AG09309 (cell line): ENCODE measurements around the gene SFRP4.
A peak's percentile ranks its signal among the peaks of the same experiment; 100 is the strongest.
"Not testable (repeated sequence)": the region's sequence is repeated elsewhere in the genome, so short reads cannot be mapped to it uniquely, and the experiment has no call there.

Experiments
- DNase-seq: peaks from one replicate; pipeline ENCODE4 v3.0.0-alpha.2; 2010; ENCODE audit warnings: low read depth
- H3K4me3 ChIP-seq: 2 replicates; pipeline ENCODE4 v1.5.1; 2011; ENCODE audit warnings: mild to moderate bottlenecking, low read depth, low read length, moderate library complexity; ENCODE audit not compliant: control insufficient read depth
- CTCF ChIP-seq: IDR thresholded peaks from 2 replicates; pipeline ENCODE4 v1.5.1; 2011; ENCODE audit warnings: mild to moderate bottlenecking, low read depth, low read length, inconsistent platforms; ENCODE audit not compliant: insufficient read depth, control insufficient read depth; ENCODE audit errors: missing control alignments

The SFRP4 gene

GRCh38 chr7:37916673-37917660, at the start of gene SFRP4:
TSS of gene SFRP4 (minus strand) at chr7:37916817. CDS start at chr7:37916537, 280 bp downstream.
- DNase-seq: no peak
- peak within 1 kb of the TSS; percentile 43 for H3K4me3 ChIP-seq

GRCh38 chr7:37964196-37964595, 47.6 kb upstream of the SFRP4 start:
- no peak for DNase-seq
- no peak for TF ChIP-seq CTCF
- H3K4me3 ChIP-seq: no peak overlapping the region

More at GRCh38 chr7:37916673-37917660, at the start of gene SFRP4:
- TF ChIP-seq CTCF: peak; percentile 72

- TF ChIP-seq CTCF: no peak
- no peak for DNase-seq
Measured at GRCh38 chr7:37961251-37961650, 44.6 kb upstream of the SFRP4 start.

GRCh38 chr7:37960483-37960882, 43.9 kb upstream of the SFRP4 start:
- H3K4me3 ChIP-seq: no peak overlapping the region
- no peak for DNase-seq
- no peak for TF ChIP-seq CTCF

More at GRCh38 chr7:37961251-37961650, 44.6 kb upstream of the SFRP4 start:
- no peak overlapping the region for H3K4me3 ChIP-seq

- DNase-seq: no peak
- TF ChIP-seq CTCF: no peak
- H3K4me3 ChIP-seq: no peak overlapping the region
Measured at GRCh38 chr7:37957221-37957970, 40.8 kb upstream of the SFRP4 start.

GRCh38 chr7:37956791-37957190, 40.2 kb upstream of the SFRP4 start:
- no peak for TF ChIP-seq CTCF
- no peak overlapping the region for H3K4me3 ChIP-seq
- DNase-seq: no peak

GRCh38 chr7:37954217-37954616, 37.6 kb upstream of the SFRP4 start:
- not testable (repeated sequence) for H3K4me3 ChIP-seq, DNase-seq
